GM19324 (cell line): Measurements from ENCODE around the gene DYSF.

Source experiments
- ATAC-seq: cut with Tn5 transposase; IDR thresholded peaks from one replicate; pipeline ENCODE4 v1.9.1; 2021; ENCODE audit warnings: mild to moderate bottlenecking, moderate library complexity; ENCODE audit not compliant: unreplicated experiment, low FRiP score

Gene DYSF

DNA sequence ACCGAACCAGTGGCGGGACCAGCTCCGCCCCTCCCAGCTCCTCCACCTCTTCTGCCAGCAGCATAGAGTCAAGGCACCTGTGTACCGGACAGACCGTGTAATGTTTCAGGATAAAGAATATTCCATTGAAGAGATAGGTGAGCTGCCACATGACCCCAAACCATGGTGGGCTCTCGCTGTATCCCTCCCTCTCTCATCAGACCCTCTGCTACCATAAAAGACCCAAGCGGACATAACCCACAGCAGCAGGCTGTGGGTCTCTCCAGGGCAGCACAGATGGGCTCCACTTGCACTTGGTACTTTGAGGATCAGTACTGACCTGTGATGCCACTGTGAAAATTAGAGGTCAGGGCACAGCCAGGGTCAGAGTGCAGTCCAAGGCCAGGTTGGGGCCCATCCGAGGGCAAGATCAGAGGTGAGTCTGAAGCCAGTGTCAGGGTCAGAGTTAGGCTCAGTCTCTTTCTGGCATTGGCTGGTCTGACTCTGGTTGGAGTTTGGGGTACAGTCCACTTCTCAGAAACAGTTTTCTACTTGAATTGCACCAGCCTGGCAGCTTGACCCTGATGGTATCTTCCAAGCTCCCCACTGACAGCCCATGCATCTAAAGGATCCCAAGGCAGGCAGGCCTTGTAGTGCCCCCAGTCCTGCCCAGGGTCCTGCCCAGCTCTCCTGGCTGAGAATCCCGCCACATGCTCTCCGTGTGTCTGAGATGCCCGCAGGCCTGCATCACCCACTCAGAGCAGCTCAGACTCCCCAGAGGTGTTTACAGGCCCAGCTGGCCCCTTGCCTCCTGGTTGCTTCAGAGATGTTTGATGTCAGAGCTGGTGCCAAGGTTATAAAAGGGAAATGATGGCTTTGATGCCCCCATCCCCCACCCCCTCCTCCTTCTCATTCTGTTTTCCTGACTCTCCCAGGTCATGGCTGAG, 212.1 kb downstream of the DYSF start:
- ATAC-seq, result no peak

DNA sequence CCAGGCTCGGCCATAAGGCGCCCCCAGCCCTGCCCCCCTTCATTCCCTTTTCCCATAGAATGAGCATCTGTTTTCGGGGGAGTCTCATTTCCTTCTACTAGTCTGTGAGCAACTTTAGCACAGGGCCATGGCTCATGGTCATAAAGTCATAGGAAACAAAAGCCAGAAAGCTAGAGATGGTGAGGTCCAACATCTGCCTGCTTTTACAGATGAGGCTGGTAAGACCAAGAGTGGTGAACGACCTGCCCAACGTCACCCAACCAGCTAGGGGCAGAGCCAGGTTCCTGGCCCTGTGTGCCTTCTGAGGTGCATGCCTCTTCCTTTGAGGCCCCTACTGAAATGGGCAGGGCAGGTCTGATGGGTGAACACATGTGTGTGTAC, 212.7 kb downstream of the DYSF start:
- no peak for ATAC-seq

DNA sequence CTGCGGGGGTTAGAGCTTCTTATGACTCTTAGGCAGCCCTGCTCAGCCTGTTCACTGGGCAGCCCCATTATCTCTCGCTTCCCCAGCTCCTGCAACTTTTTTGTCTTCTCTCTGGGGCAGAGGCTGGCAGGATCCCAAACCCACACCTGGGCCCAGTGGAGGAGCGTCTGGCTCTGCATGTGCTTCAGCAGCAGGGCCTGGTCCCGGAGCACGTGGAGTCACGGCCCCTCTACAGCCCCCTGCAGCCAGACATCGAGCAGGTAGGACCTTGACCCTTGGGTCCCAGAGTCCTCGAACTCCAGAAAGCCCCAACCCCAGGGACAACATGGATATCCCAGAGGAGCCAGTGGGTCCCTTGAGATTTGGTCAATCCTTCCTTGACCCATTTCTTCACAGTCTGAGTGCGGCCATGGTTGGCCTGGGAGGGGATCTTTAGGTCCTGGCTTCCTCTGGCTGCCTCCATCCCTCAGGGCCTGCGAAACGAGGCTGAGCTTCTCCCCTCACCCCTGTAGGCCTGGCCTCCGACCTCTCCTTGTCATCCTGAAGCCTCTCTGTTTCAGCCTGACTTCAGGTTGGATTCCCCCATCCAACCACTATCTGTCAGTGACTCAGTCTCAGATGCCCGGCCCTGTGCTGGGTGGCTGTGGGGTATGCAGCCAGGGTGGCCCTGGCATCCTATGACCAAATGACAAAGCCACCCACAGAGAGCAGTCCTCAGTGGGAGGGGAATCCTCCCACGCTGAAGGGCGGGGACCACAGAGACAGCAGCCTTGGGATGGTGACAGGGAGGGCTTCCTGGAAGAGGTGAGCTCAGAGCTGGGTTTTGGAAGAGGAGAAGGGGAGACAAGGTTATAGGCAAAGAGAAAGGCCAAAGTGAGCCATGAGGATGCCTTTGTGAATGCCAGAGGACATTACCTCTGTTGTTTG, 214.2 kb downstream of the DYSF start:
- ATAC-seq, result no peak

DNA sequence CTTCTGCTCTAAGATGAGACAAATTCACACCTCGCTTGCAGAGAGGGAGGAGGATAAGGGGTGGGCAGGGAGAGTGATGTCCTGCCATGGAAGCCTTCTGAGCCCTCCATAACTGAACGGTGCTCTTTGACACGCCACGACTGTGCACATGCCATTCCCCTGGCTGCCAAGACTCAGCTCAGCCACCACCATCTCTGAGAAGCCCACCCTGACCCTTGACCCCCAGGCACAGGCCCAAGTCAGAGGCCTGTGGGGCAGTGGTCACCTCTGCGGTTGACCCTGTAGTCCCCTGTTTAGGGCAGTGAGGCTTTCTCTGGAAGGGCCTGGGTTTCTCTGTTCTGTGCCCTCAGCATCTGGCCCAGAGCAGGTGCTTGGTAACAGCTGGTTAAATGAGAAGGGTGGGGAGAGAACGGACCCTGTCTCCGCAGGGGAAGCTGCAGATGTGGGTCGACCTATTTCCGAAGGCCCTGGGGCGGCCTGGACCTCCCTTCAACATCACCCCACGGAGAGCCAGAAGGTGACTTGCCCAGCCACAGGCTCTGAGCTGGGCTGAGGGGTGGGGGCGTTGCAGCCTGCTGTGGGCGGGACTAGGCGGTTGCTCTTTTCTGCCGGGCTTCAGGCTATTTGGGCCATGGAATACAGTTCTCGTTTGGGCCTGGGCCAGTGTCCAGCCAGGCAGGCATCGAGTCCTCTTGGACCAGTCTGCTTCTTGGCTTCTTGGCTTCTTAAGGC, 215.1 kb downstream of the DYSF start:
- no peak for ATAC-seq

DNA sequence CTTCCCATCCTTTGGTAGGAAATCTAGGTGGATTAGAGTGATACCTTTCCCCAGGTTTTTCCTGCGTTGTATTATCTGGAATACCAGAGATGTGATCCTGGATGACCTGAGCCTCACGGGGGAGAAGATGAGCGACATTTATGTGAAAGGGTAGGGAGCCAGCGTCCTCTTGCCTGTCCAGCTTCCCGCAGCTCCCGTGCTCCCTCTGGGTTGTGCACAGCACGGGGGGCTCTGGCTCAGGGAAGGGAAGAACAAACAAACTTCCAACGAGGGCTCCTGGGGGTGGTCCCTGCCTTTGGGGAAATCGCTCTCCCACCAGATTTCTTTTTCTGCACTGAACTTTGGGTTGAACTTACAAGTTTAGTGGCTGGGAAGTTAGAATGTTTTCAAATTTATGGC, 215.7 kb downstream of the DYSF start:
- ATAC-seq, result no peak

DNA sequence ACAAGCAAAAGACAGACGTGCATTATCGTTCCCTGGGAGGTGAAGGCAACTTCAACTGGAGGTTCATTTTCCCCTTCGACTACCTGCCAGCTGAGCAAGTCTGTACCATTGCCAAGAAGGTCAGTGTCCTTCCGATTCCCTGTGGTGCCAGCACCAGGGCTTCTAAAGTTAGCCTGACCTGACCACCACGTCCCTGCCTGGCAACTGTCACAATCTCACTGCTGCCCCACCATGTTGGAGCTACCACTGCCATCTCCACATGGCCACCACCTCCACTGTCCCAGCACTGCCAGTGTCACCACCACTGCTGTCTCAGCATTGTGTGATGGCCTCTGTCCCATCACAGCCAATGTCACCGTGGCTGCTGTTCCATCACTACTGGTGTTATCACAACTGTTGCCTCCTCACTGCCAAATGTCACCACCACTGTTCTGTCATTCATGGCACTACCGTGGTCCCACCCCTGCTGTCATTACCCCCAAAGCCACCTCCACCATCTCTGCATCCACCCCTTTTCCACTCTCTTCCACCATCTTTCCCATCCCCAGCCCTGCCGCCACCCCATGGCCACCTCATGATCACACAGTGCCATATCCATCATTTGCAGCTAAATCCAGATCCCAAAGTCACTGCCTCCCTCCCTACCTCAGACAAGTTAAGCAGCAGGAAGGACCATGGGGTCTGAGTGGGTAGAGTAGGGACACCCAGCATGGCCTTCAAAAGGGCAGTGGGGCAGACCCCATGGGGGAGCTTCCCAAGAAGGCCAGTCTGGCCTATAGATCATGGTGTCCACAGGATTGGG, 216.5 kb downstream of the DYSF start:
- ATAC-seq, result no peak

DNA sequence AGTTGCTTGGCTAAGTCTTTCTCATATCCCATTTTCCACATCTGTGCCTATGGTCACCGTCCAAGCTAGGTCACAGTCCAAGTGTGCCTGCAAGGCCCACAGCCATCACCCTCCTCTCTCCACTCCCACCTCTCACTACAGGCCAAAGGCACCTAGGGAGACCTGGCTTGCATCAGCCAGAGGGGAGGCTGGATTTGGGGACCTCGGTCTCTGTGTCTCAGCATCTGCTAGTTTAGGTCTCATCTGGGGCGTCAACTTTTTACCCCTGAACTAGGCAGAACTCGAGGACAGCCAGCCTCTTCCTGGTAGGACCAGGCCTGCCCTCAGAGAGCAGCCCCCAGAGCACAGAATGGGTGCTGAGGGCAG, 217.1 kb downstream of the DYSF start:
- no peak for ATAC-seq

DNA sequence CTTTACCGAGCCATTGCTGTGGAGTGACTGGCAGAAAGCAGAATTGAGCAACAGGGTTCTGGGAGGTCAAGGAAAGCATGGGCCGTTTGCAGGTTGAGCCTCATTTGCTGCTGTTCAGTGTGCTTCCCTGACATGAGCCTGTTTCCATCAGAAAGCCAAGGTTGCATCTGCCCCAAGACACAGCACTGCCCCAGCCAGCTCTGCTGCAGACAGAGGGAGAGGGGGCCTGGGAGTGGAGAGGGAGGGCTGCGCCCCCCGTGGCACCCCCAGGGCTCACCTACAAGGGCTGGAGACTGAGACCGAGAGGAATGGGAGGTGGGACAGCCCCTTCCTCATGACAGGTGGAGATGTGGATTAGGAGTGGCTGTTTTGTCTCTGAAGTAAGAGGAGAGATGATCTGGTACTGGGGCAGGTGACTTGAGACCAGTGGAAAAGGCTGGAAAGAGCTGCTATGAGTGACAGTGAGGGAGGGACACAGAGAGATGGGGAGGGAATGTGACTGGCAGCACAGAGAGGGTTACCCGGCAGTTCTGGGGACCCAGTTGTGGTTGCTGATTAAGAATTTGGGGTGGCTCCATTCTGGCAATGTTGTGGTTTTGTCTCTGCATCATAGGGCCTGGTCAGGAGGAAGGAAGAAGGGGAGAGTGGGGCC, 218.0 kb downstream of the DYSF start:
- ATAC-seq, result no peak

DNA sequence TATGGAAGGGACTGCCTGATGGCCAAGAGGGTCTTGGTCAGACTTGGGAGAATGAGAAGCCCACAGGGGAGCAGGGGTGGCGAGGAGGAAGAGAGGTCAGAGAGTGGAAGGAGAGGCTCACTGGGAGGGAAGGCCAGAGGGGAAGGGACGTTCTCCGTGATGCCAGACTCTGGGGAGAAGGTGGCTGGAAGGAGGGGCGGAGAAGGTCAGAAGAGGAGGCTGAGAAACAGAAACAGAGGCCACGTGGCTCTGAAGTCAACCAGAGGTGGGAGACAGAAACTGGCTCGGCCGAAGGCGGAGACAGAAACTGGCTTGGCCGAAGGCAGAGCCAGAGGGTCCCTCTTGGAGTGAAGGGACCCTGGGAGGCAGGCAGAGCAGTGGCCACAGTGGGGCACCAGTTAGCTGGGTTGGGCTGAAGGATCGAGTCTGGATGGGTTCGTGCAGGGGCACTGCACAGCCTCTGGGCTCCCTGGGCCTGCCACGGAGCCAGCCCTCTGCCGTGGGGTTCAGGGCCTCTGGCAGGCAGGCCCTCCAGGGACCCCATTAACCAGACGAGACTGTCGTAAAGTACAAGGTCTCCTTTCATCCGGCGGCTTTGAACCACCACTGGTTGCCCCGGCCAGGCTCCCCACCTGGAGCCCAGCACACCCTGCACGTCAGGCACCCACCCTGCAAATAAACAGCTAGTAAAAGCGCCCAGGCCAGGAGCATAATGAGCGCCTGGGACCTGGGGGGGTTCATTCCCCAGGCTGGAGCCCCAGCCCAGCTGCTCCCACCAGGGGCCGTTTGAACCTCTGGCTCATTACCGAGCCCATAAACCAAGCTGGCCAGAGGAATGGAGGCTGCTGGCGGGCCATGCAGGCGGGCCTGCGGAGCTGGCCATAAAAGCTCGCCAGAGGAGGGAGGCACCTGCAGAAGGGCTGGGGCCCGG, 218.8 kb downstream of the DYSF start:
- ATAC-seq, result no peak

DNA sequence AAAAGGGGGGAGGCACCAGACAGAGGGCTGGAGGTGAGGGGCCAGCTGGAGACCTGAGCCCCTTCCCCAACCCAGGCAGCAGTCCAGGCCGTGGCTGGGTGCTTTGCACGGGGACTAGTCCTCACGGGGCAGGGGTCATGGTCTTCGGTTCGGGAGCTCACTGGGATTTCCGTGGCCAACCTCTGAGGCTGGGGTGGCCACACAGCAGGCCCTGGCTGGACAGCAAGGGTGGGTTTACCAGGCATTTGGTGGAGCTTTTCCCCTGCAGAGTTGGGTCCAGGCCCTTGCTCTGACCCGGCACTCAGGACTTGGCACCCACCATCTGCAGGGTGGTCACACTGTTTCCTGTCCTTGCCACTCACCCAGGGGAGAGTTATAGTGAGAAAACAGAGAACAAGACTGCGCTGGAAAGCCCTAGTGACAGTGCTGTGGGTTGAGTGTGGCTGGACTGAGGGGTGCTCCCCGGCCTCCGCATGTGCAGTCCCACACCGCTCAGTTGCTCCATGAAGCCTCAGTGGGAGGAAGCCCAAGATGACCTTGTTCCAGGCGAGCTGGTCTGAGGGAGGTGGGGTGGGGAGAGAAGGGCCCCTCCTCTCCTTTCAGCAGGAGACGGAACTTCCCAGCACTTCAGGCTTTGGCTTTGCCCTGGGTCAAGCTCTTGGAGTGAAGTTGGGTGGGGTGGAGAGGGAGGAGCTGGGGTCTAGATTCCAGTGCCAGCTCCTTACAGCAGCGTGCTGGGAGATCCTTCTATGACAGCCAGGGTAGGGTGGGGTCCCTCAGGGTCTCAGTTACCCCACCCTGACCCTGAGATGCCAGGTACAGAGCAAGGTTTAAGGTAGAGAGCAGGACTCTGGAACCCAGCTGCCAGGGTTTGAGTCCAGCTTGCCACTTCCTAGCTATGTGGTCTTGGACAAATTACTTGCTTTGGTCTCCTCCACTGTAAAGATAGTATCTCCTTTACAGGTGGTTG, 219.8 kb downstream of the DYSF start:
- ATAC-seq, result no peak

DNA sequence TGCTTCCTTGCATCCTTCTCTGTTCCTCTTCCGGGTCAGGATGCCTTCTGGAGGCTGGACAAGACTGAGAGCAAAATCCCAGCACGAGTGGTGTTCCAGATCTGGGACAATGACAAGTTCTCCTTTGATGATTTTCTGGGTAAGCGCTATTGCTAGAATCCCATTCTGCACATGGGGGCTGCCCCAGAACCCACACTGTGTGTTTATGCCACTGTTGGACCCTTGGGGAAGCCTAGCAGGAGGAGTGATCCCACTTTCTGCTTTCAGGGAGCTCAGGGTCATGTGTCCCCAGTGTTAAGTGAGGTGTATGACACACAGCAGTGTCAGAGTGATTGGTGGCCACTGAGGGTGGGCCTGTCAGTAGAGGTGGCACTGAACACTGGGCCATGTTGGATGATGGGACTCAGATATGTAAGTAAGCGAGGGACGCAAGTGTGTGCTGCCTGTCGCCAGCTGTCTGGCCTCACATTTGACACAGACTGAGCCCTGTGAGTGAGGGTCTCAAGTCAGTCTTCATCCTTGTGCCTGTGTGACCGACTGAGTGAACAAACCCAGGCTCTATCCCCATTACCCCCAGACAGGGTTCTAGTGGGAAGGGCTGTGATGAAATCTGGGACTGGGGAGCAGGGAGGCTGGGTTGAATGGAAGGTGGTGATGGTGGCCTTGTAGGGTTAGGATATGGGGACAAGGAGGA, 220.9 kb downstream of the DYSF start:
- no peak for ATAC-seq

DNA sequence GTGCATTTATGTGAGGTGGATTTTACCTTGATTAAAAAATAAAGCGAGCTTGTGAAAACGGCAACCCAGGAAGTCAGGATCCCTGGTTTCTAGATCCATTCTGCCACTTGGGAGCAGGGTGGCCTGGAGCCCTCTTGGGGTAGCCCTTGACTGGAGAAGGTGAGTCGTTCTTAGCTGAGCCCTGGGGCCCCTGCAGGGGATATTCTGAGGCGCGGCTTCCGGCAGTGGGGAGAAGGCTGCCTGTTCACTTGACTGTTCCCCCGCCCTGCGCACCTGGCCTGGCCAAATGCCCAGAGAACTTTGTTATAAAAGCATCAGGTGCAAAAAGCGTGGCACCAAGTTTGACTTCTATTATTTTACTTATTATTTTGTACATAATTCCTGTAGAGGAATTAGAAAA, 221.9 kb downstream of the DYSF start:
- no peak for ATAC-seq

DNA sequence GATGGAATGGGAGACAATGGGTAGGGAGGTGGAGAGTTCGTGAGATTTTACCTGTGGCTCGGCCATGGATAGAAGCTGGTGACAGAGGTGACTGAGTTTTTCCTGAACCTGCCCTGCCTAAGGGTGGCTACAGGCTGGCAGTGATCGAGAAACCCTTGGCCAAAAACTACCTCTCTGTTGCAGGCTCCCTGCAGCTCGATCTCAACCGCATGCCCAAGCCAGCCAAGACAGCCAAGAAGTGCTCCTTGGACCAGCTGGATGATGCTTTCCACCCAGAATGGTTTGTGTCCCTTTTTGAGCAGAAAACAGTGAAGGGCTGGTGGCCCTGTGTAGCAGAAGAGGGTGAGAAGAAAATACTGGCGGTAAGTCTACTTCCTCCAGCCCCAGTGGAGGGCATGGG, 225.5 kb downstream of the DYSF start:
- ATAC-seq, result no peak

DNA sequence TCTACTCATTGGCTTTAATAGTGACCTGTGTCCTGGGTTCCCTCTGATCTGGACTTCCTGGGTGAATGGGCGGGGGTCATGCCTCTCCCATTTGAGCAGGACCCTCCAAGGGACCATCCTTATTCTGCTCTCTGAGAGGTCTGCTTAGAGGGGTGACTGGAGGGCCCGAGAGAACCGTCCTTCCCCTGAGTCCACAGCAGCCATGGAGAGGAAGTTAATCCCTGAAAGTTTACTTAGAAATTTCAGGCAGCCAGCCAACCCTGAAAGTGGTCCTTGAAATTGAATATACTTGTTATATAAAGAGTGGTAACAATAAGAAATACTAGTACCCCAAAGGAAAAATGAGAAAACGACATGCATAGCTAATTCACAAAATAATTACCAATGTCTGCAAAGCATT, 226.1 kb downstream of the DYSF start:
- no peak for ATAC-seq

DNA sequence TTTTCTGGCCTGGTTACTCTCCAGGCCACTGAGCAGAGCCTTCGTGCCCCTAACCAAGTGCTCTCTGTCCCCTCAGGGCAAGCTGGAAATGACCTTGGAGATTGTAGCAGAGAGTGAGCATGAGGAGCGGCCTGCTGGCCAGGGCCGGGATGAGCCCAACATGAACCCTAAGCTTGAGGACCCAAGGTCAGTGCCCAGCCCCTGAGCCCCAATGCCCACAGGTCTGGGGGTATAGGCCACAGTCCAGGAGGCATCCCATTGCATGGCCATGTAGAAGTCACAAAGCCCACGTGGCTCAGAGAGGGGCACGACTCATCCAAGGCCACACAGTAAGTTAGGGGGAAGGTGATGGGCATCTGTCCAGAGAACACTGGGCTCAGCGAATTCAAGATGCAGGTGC, 227.6 kb downstream of the DYSF start:
- no peak for ATAC-seq

DNA sequence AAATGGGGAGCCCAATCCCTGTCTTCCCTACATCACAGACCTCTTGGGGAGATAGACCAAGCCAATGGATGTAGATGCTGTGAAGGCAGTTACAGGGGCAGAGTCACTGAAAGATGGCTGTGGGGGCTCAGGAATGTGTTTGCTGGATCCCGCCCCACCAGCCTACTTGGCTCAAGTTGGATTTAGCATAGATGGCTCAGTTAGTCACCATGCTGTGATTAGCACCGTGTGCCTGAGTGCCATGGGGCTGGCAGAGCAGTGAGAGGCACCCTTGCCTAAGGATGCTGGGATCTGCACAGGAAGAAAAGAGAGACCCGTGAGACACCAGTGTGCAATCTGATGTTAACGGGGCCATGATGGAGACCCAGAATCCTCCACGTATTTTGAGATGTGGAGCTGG, 228.3 kb downstream of the DYSF start:
- no peak for ATAC-seq

DNA sequence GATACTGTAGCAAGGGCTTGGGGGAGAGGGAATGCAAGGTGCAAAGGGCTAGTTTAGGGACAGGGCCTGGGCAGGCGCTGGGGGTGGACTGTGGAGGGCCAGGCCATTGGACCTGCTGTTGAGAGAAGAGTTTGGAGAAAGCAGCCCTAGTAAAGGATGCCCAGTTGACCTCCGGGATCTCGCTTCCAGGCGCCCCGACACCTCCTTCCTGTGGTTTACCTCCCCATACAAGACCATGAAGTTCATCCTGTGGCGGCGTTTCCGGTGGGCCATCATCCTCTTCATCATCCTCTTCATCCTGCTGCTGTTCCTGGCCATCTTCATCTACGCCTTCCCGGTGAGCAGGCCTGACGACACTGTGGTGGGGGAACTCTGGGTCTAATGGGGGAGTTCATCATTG, 229.0 kb downstream of the DYSF start:
- no peak for ATAC-seq
